H4 (cell line): ENCODE data around the gene PTPN13. TPM values are rescaled to one million over a fixed set of nuclear protein-coding genes. Genes with fewer than 3 reads are reported as not detected.

Source experiments
- DNase-seq: peaks from one replicate; pipeline ENCODE4 v3.0.0-alpha.2; 2015; ENCODE audit warnings: low spot score
- total RNA-seq: library from RNA; depleted of rRNA; stranded (reverse); fragments of >200 nt; shearing (Covaris generic); gene quantifications from 2 replicates; pipeline ENCODE4 v1.2.3, GENCODE V29; 2014

The PTPN13 gene
- total RNA-seq, 1 experiment from 2014 or later = 45.6 TPM

DNA sequence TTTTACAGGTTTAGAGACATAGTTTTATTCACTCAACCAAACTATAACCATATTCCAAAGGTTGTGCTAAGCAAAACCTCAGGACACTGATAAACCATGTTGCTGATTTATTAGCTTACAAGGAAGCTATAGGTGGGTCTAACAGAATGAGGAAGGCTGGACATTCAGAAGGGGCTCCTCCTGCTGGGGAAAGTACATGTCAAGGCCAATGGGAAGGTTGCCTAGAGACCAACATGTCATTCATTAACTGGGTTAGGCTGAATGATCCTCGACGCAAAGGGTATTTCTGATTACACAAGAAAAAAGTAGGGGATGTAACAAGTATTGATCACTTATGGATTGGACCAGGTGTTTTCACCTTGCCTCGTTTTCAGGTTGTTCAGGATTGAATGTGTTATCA is 224.7 kb downstream of the PTPN13 start:
- DNase-seq = no peak

DNA sequence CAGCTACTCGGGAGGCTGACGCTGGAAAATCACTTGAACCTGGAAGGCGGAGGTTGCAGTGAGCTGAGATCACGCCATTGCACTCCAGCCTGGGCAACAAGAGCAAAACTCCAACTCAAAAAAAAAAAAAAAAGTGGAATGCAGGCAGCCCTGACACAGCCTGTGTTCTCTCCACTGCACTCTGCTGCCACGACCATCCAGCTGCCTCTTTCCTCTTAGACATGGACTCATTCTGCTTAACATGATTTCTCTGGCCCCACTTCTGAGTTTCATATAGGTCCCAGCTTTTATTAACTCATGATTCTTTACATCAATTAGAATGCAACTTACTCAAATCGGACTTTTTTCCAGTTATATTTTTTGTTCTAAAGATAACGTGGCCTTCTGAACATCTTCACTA is 225.4 kb downstream of the PTPN13 start:
- no peak for DNase-seq

- no peak for DNase-seq
These were observed 227.0 kb downstream of the PTPN13 start for GRCh38 chr4:86821151-86821550.

GRCh38 chr4:86822136-86822535 is 228.0 kb downstream of the PTPN13 start:
- DNase-seq = no peak

- no peak for DNase-seq
These were observed 231.4 kb downstream of the PTPN13 start for GRCh38 chr4:86825511-86825910.

DNA sequence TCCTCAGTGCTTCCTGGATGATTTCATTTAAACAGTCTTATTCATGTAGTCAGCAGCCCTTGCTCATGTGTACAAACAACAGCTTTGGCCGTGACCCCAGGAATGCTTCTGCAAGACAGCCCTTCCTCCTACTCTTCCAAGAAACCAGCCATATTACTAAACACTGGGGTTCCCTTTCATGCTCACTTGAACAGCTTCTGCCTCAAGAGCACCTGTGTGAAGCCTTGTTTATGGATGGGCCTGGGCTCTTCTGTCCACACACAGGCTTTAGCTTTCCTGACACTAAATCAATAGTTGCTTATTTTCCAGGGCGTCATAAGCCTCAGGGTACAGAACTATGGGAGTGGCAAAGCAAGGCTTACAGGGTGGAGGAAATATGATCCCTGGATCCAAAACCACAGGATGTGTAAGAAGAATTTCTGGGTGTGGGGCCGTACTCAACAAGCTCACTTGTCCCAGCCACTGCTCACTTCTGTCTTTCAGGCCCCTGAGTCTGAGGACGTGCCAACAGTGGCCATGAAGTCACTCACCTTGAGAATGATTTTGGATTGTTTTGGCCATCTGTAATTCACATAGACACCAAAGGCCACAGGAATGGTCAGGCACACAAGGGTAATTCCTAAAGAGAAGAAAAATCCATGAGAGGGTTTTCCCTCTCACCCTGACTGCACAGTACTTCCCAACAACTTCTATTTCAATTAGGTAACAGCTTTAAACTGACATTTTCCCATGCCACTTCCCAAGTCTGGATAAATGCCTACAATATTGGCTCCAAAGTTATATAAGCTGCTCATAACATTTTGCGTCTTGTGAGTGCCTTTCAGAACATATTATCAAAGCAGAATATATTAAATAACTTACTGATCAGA is 237.4 kb downstream of the PTPN13 start:
- peak; percentile 97 for DNase-seq

DNA sequence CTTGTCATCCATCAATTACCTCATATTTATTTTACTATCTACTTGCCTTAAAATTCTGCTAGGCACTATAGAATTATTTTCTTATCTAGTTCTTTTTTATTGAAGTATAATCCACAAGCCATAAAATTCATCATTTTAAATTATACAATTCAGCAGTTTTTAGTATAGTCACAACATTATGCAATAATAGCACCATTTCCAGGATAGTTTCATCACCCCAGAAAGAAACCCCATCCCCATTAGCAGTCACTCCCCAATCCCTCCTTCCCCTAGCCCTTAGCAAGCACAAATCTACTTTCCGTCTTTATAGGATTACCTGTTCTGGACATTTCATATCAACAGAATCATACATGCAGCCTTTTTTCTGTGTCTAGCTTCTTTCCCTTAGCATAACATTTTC is 239.5 kb downstream of the PTPN13 start:
- no peak for DNase-seq

DNA sequence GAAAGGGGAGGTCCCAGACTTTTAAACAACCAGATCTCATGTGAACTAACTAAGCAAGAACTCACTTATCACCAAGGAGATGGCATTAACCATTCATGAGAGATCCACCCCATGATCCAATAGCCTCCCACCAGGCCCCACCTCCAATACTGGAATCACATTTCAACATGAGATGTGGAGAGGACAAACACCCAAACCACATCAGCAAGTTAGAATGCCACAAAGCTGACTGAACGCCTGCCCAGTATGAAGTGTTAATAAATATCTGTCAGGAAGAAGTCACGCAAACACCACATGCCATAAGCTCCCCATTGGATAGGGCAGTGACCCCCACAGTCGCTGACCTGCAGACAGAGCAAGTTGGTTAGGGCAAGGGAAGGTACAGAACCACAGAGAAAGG is 240.8 kb downstream of the PTPN13 start:
- DNase-seq = peak; percentile 98

- no peak for DNase-seq
These were observed 241.6 kb downstream of the PTPN13 start for GRCh38 chr4:86835677-86836076.

- no peak for DNase-seq
These were observed 243.8 kb downstream of the PTPN13 start for GRCh38 chr4:86837691-86838503.

DNA sequence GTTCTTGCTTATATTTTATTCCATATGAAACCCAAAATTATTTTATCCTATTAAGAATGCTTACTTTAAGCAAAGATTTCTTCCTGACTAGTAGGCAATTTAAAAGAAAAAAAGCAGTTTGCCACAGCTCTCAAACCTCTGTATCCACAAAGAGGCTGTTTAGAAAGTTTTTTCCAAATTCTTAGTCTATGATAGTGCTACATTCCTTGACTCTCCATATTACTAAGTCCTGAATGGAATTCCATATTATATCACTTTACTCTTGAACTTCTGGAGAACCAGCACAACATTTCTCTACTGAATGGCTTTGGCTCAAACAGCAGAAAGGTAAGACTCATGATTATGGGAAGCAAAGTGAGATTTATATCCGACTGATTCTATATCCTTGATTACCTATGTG is 246.7 kb downstream of the PTPN13 start:
- no peak for DNase-seq

- DNase-seq = no peak
These were observed 247.2 kb downstream of the PTPN13 start for GRCh38 chr4:86841309-86841708.

DNA sequence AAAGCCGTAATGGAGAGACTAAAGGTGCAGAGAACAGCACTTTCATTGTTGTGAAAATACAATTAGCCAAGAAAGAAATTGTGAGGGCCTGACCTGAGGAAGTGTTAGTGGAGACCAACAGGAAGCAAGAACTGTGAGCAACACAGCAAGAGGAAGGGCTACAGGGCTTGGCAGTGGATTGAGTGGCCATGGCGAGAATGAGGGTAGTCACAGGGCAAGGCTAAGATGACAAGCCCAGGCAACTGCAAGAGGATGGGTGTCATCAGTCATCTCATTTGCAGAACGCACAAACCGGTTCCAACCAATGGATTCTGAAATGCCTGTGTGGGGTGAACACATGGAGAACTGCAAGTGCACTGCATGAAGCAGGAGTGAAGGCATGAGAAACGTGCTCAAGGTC is 251.5 kb downstream of the PTPN13 start:
- no peak for DNase-seq

- DNase-seq = no peak
These were observed 252.8 kb downstream of the PTPN13 start for GRCh38 chr4:86846921-86847320.

DNA sequence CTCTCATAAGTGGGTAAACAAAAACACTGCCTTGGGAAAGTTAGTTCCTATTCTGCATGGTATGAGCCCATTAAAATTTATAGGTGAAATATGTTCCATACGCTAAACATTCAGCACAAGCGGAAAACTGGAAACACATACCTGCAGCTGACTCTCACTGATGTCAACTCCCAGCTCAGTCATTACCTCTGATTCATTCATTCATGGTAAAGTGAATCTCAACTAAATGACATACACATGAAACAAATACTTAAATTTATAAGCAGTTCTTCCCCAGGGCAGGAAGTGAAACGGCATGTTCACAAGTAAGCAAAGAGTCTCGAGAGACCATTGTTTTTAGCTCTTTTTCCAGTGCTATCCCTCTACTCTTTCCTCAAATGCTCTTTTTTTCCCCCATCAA is 253.5 kb downstream of the PTPN13 start:
- no peak for DNase-seq

- DNase-seq = peak; percentile 34
These were observed 254.0 kb downstream of the PTPN13 start for GRCh38 chr4:86848136-86848535.

DNA sequence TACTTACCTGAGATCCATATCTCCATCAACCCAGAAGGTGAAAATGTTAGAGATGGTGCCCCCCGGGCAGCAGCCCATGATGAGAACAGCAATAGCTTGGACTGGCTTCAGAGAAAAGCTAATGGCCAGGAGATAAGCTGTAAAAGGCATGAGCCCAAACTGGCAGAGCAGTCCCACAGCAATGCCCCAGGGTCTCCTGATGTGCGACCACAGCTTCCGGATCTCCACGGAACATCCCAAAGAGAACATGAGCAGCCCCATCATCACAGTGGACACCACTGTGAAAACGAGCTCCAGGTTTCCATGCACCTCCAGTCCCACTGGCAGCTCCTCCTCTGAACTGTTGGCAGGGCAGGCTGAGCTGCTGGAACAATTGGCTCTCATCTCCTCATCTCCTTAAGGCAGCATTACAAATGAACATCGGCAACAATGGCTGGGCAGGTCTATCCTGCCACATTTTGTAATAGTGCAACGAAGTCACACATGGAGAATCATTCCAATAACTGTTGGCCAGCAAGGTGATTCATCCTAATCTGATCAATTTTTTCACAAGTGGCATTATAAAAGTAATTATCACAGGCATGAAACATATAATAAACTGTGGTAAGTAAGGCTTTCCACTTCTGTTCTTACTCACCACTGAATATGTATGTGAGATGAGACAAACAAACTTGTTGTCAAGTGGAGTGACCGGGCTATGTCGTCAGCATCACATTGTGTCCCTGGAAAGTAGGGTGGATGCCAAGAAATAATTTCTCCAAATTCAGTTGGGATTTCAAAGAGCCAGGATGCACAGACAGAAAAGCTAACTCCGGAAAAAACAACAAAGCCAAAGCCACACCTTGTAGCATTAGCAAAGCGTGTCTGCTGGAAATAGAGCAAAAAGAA is 254.9 kb downstream of the PTPN13 start, which contains the start of gene SLC10A6:
TSS of gene SLC10A6 (minus strand) at position 653 of the 888 bp plus-strand sequence. CDS start at position 384, 269 bp downstream.
- no peak for DNase-seq

DNA sequence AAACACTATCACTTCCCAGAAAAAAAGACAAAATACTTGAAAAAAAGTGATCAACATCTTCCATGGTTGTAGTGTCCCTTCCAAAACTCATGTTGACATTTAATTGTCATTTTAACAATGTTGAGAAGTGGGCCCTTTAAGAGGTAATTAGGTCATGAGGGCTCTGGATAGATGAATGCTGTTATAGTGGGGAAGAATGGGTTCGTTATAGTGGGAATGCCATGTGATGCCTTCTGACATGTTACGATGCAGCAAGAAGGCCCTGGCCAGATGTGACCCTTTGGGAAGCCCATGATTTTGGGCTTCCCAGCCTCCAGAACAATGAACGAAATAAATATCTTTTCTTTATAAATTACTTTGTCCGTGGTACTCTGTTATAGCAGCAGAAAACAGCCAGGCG is 259.1 kb downstream of the PTPN13 start:
- DNase-seq = no peak

GRCh38 chr4:86855572-86855971 is 261.5 kb downstream of the PTPN13 start:
- DNase-seq = no peak

GRCh38 chr4:86856896-86857295 is 262.8 kb downstream of the PTPN13 start:
- DNase-seq = no peak

- DNase-seq = no peak
These were observed 263.4 kb downstream of the PTPN13 start for GRCh38 chr4:86857341-86858052.
